ENCODE data around the gene PCOLCE2.

GRCh38 chr3:142828703-142829305 is 60.1 kb downstream of the PCOLCE2 start:
- TF ChIP-seq SP1 (IDR thresholded peaks at IDR 0.05) (no peak), BHLHE40 (IDR thresholded peaks at IDR 0.05; ENCODE audit: borderline replicate concordance) (no peak), ARNT (IDR thresholded peaks at IDR 0.05) (no peak)

All from HEK293T (cell line).